ENCODE measurements around the gene RAVER2. TPM values are rescaled to one million over a fixed set of nuclear protein-coding genes. Genes with fewer than 3 reads are reported as not detected.
"Not testable (repeated sequence)": the region's sequence is repeated elsewhere in the genome, so short reads cannot be mapped to it uniquely, and the experiment has no call there.

Gene RAVER2
- 6.9 TPM for polyA plus RNA-seq (2013, experiment 1 of 2; ENCODE audit: insufficient read length)
- 8.6 TPM for polyA plus RNA-seq (2013, experiment 2 of 2; ENCODE audit: insufficient read length)

- DNase-seq: peak; percentile 75
Observed at GRCh38 chr1:64744492-64745180, at the start of gene RAVER2. Gene RAVER2, plus strand, starts transcription at chr1:64745075. Its CDS starts 98 bp downstream, at chr1:64745173.

- no peak for DNase-seq
Observed at GRCh38 chr1:64696879-64697278, 48.0 kb upstream of the RAVER2 start.

GRCh38 chr1:64699327-64699726 is 45.5 kb upstream of the RAVER2 start:
- DNase-seq: peak; percentile 9

GRCh38 chr1:64701071-64701470 is 43.8 kb upstream of the RAVER2 start:
- no peak for DNase-seq

GRCh38 chr1:64701886-64702285 is 43.0 kb upstream of the RAVER2 start:
- DNase-seq: peak; percentile 29

GRCh38 chr1:64702670-64703069 is 42.2 kb upstream of the RAVER2 start:
- DNase-seq: not testable (repeated sequence)

GRCh38 chr1:64703600-64703999 is 41.3 kb upstream of the RAVER2 start:
- DNase-seq: no peak

GRCh38 chr1:64705591-64705990 is 39.3 kb upstream of the RAVER2 start:
- DNase-seq: no peak

GRCh38 chr1:64711266-64711665 is 33.6 kb upstream of the RAVER2 start:
- no peak for DNase-seq

GRCh38 chr1:64712049-64712448 is 32.8 kb upstream of the RAVER2 start:
- no peak for DNase-seq

GRCh38 chr1:64715186-64715585 is 29.7 kb upstream of the RAVER2 start:
- DNase-seq: no peak

GRCh38 chr1:64721135-64721534 is 23.7 kb upstream of the RAVER2 start:
- DNase-seq: no peak

- no peak for DNase-seq
Observed at GRCh38 chr1:64721576-64722145, 23.2 kb upstream of the RAVER2 start.

- no peak for DNase-seq
Observed at GRCh38 chr1:64727861-64728260, 17.0 kb upstream of the RAVER2 start.

GRCh38 chr1:64733581-64734286 is 11.1 kb upstream of the RAVER2 start:
- DNase-seq: peak; percentile 78

GRCh38 chr1:64734287-64734652 is 10.6 kb upstream of the RAVER2 start:
- no peak for DNase-seq

- DNase-seq: not testable (repeated sequence)
Observed at GRCh38 chr1:64740687-64741086, 4.2 kb upstream of the RAVER2 start.

- no peak for DNase-seq
Observed at GRCh38 chr1:64743954-64744491, 852 bp upstream of the RAVER2 start.

- DNase-seq: peak; percentile 36
Observed at GRCh38 chr1:64745181-64745985, 508 bp downstream of the RAVER2 start.

GRCh38 chr1:64745986-64746940 is 1.4 kb downstream of the RAVER2 start:
- DNase-seq: no peak

GRCh38 chr1:64748222-64748621 is 3.3 kb downstream of the RAVER2 start:
- no peak for DNase-seq
